ENCODE measurements around the gene CABLES1. TPM values are rescaled to one million over a fixed set of nuclear protein-coding genes. Genes with fewer than 3 reads are reported as not detected.
"Not testable (repeated sequence)": the region's sequence is repeated elsewhere in the genome, so short reads cannot be mapped to it uniquely, and the experiment has no call there.

CABLES1 gene
- polyA plus RNA-seq, 6 donors from 2014 or later: 0.10 to 0.63 (median 0.21) TPM; not detected in 2

DNA sequence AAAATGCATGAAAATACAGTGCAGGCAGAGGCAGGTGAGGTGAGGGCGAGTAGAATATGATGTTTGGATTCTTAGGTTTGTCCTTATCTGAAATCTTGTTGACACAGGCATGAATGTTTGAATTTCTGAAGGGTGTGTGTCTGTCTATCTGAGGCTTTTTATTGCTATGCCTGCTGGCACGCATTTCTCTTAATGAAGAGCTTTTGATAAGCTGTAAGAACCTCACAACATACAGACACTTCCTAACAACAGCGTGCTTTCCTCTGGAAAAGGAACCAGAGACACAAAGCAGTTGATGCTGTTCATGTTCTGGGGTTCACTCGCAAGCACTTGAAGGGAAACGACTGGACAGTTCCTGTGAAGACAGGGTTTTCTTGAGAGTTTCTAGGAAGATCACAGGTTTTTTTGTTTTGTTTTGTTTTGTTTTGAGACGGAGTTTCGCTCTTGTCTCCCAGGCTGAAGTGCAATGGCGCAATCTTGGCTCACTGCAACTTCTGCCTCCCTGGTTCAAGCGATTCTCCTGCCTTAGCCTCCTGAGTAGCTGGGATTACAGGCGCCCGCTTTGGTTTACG lies 33.3 kb upstream of the CABLES1 start:
- Mint-ChIP-seq H3K4me1 (peaks cover 0 to 5% (median 0%) of the 10 kb centered on the region in 3 donors), H3K27me3 (no peaks in the 10 kb centered on the region), H3K27ac (peak overlapping the region in 2 of 6 donors; percentile 41 to 49), H3K9me3 (no peaks in the 10 kb centered on the region), H3K36me3 (no peaks in the 10 kb centered on the region), H3K4me3 (no peak overlapping the region)
- ATAC-seq (ENCODE audit: low read depth in 2 of 2) (no peak), DNase-seq (no peak)

DNA sequence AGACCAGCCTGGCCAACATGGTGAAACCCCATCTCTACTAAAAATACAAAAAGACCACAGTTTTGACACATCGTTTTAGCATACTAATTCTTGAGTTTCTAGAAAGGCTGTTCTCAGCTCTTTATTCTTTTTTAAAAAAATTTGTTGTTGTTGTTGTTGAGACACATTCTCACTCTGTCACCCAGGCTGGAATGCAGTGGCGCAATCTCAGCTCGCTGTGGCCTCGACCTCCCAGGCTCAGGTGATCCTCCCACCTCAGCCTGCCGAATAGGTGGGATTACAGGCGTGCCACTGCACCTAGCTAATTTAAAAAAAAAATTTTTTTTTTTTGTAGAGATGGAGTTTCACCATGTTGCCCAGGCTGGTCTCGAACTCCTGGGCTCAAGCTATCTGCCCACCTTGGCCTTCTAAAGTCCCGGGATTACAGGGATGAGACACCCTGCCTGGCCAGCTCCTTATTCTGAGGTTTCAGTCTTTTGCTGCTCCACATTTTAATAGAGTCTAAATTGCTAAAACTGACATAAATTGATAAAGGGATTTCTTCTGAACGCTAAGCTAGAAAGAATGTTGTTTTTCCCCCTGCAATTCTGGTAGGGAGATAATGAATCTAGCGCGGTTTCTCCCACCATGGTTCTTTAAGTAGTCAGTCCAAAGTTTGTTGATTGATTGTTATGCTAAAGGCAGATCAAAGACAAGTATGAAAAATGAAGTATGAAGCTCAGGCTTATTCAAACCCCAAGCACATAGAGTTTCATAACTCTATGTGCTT lies 32.6 kb upstream of the CABLES1 start:
- peaks cover 0 to 6% (median 0%) of the 10 kb centered on the region in 3 donors for H3K4me1 Mint-ChIP-seq
- ATAC-seq (ENCODE audit: low read depth in 2 of 2) (no peak), DNase-seq (no peak)
- H3K36me3 Mint-ChIP-seq: no peaks in the 10 kb centered on the region
- no peak overlapping the region for H3K4me3 Mint-ChIP-seq
- no peak overlapping the region for H3K27ac Mint-ChIP-seq
- no peaks in the 10 kb centered on the region for H3K9me3 Mint-ChIP-seq
- H3K27me3 Mint-ChIP-seq: no peaks in the 10 kb centered on the region

GRCh38 chr18:23103449-23103848 lies 31.8 kb upstream of the CABLES1 start:
- H3K4me3 Mint-ChIP-seq: no peak overlapping the region
- no peaks in the 10 kb centered on the region for H3K9me3 Mint-ChIP-seq
- no peaks in the 10 kb centered on the region for H3K36me3 Mint-ChIP-seq
- H3K4me1 Mint-ChIP-seq: peaks cover 0 to 6% (median 0%) of the 10 kb centered on the region in 3 donors
- DNase-seq (no peak), ATAC-seq (ENCODE audit: low read depth in 2 of 2) (no peak)
- peak overlapping the region in 1 of 6 donors; percentile 39 for H3K27ac Mint-ChIP-seq
- no peaks in the 10 kb centered on the region for H3K27me3 Mint-ChIP-seq

DNA sequence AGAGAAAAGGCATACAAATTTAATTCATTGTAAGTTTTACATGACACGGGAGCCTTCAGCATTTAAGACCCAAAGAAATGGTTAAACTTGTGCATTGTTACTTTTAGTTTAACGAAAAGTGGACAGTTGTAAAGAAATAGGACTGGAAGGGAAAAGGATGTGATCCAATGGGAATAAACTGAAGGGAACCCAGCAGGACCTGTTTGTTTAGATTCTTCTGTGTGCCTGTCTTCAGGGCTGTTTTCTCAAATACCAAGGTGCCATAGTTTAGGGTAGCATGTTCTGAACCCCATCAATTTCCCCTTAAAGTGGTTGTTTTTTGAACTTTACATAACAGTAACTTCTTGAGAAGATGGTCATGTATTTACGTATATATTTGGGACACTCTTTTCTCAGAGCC lies 30.3 kb upstream of the CABLES1 start:
- Mint-ChIP-seq H3K36me3 (no peaks in the 10 kb centered on the region), H3K4me1 (peaks cover 0 to 6% (median 0%) of the 10 kb centered on the region in 3 donors), H3K4me3 (no peak overlapping the region)

DNA sequence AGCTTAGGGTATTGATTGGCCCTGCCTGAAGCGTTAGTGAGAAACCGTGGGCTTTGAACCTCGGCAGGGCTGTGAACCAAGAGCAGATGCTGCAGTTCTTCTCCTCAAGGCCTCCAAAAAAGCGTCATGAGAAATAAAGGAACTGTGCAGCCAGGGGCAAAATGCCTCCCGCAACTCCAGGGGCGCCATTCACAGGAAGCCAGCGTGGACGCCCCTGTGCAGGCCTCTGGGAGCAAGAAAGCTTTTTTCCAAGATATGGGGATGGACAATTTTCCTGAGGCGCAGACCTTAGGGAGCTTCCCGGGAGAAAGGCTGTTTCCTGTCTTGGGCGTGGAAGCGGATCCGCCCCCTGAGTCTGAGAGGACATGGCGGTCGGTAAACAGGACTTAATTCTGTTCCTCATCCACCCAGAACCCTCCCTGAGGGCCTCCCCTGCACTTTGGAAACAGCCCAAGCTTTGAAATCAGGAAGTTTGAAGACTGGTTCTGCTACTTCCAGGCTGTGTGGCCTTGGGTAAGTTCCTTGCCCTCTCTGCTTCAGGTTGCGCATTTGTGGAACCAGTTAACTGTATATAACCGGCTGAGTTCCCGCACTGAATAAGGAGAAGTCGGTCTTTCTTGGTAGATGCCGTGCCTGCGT lies 29.6 kb upstream of the CABLES1 start:
- Mint-ChIP-seq H3K27me3 (peaks cover 0 to 4% (median 0%) of the 10 kb centered on the region in 3 donors), H3K27ac (no peak overlapping the region), H3K36me3 (no peaks in the 10 kb centered on the region), H3K9me3 (no peaks in the 10 kb centered on the region), H3K4me3 (peak overlapping the region in 1 of 8 donors; percentile 18), H3K4me1 (peaks cover 0 to 6% (median 0%) of the 10 kb centered on the region in 3 donors)
- DNase-seq (no peak), ATAC-seq (ENCODE audit: low read depth in 2 of 2) (no peak)

More for the DNA sequence above, 30.3 kb upstream of the CABLES1 start:
- no peak for ATAC-seq (ENCODE audit: low read depth in 2 of 2)
- no peak for DNase-seq
- Mint-ChIP-seq H3K27ac (no peak overlapping the region), H3K9me3 (no peaks in the 10 kb centered on the region), H3K27me3 (peaks cover 0 to 4% (median 0%) of the 10 kb centered on the region in 3 donors)

DNA sequence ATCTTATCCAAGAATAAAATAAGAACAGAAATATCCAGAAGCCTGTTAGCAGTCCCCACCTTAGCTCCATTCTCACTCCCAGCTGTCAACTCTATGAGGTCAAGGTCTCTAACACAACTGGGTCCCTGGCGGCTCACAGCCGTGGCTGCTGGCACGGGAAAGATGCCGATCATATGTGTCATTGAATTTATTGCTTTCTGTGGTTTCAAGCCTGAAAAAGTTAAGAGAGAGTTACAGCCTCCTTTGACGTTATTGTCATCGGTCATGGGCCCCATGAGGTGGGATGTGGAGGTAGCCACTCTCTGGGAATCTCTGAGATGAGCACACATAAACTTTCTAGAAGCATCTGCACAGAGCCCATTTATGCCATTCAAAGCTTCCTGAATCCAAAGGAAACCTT lies 28.7 kb upstream of the CABLES1 start:
- DNase-seq: no peak
- no peaks in the 10 kb centered on the region for H3K36me3 Mint-ChIP-seq
- no peak overlapping the region for H3K4me3 Mint-ChIP-seq
- H3K27me3 Mint-ChIP-seq: peaks cover 0 to 4% (median 0%) of the 10 kb centered on the region in 3 donors
- peaks cover 0 to 3% (median 0%) of the 10 kb centered on the region in 7 donors for H3K9me3 Mint-ChIP-seq
- no peak for ATAC-seq (ENCODE audit: low read depth in 2 of 2)
- peaks cover 0 to 6% (median 0%) of the 10 kb centered on the region in 3 donors for H3K4me1 Mint-ChIP-seq
- H3K27ac Mint-ChIP-seq: peak overlapping the region in 2 of 6 donors; percentile 8 to 82

DNA sequence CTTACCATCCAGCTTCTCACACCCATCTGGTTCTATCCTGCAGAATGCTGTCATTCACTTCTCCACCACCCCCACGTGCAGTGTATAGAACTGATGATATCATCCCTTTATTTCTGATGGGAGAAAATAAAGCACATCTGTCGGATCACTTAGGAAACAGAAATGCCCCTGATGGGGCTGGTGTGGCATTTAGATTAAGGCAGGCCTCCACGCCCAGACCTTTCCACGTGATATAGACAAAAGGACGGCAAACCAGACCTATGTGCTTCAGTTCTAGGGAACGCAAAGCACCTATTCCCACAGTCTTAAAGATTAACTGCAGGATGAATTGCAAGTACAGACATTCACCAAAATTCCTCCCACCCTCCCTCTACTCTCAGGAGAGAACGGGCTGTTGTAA lies 27.6 kb upstream of the CABLES1 start:
- ATAC-seq (ENCODE audit: low read depth in 2 of 2): no peak
- Mint-ChIP-seq H3K36me3 (no peaks in the 10 kb centered on the region), H3K9me3 (peaks cover 0 to 5% (median 2%) of the 10 kb centered on the region in 7 donors), H3K27me3 (peaks cover 0 to 4% (median 0%) of the 10 kb centered on the region in 3 donors), H3K4me1 (peaks cover 0 to 6% (median 0%) of the 10 kb centered on the region in 3 donors), H3K4me3 (no peak overlapping the region), H3K27ac (no peak overlapping the region)
- no peak for DNase-seq

- Mint-ChIP-seq H3K27ac (no peak overlapping the region), H3K4me1 (peaks cover 0 to 6% (median 0%) of the 10 kb centered on the region in 3 donors), H3K4me3 (no peak overlapping the region), H3K27me3 (peaks cover 0 to 4% (median 0%) of the 10 kb centered on the region in 3 donors), H3K9me3 (peaks cover 0 to 5% (median 2%) of the 10 kb centered on the region in 7 donors), H3K36me3 (no peaks in the 10 kb centered on the region)
- DNase-seq (no peak), ATAC-seq (ENCODE audit: low read depth in 2 of 2) (no peak)
Observed at GRCh38 chr18:23108496-23108895, 26.8 kb upstream of the CABLES1 start.

- ATAC-seq (ENCODE audit: low read depth in 2 of 2); H3K27me3 Mint-ChIP-seq; H3K4me3 Mint-ChIP-seq; H3K36me3 Mint-ChIP-seq; H3K4me1 Mint-ChIP-seq; DNase-seq; H3K27ac Mint-ChIP-seq; H3K9me3 Mint-ChIP-seq: not testable (repeated sequence)
Observed at GRCh38 chr18:23109163-23109562, 26.1 kb upstream of the CABLES1 start.

GRCh38 chr18:23113576-23113975 lies 21.7 kb upstream of the CABLES1 start:
- DNase-seq (no peak), ATAC-seq (ENCODE audit: low read depth in 2 of 2) (no peak)
- peaks cover 0 to 22% (median 11%) of the 10 kb centered on the region in 3 donors for H3K27me3 Mint-ChIP-seq
- no peak overlapping the region for H3K4me3 Mint-ChIP-seq
- peaks cover 0 to 5% (median 2%) of the 10 kb centered on the region in 7 donors for H3K9me3 Mint-ChIP-seq
- H3K36me3 Mint-ChIP-seq: no peaks in the 10 kb centered on the region
- peaks cover 0 to 10% (median 0%) of the 10 kb centered on the region in 3 donors for H3K4me1 Mint-ChIP-seq
- no peak overlapping the region for H3K27ac Mint-ChIP-seq

- ATAC-seq (ENCODE audit: low read depth in 2 of 2) (no peak), DNase-seq (no peak)
- peaks cover 0 to 10% (median 0%) of the 10 kb centered on the region in 3 donors for H3K4me1 Mint-ChIP-seq
- H3K4me3 Mint-ChIP-seq: peak overlapping the region in 1 of 8 donors; percentile 40
- H3K9me3 Mint-ChIP-seq: peaks cover 0 to 5% (median 2%) of the 10 kb centered on the region in 7 donors
- peaks cover 4 to 22% (median 7%) of the 10 kb centered on the region in 3 donors for H3K27me3 Mint-ChIP-seq
- H3K27ac Mint-ChIP-seq: peak overlapping the region in 1 of 6 donors; percentile 21
- no peaks in the 10 kb centered on the region for H3K36me3 Mint-ChIP-seq
Observed at GRCh38 chr18:23114171-23114881, 21.0 kb upstream of the CABLES1 start.

- no peak overlapping the region for H3K27ac Mint-ChIP-seq
- H3K27me3 Mint-ChIP-seq: peaks cover 6 to 22% (median 7%) of the 10 kb centered on the region in 3 donors
- no peak overlapping the region for H3K4me3 Mint-ChIP-seq
- H3K9me3 Mint-ChIP-seq: peaks cover 0 to 5% (median 2%) of the 10 kb centered on the region in 7 donors
- ATAC-seq (ENCODE audit: low read depth in 2 of 2) (no peak), DNase-seq (no peak)
- no peaks in the 10 kb centered on the region for H3K36me3 Mint-ChIP-seq
- H3K4me1 Mint-ChIP-seq: peaks cover 0 to 10% (median 0%) of the 10 kb centered on the region in 3 donors
Observed at GRCh38 chr18:23114911-23115310, 20.4 kb upstream of the CABLES1 start.

- Mint-ChIP-seq H3K27me3 (peaks cover 6 to 22% (median 7%) of the 10 kb centered on the region in 3 donors), H3K27ac (no peak overlapping the region)
Observed at GRCh38 chr18:23115683-23116096, 19.6 kb upstream of the CABLES1 start.

More at GRCh38 chr18:23115683-23116096, 19.6 kb upstream of the CABLES1 start:
- H3K4me3 Mint-ChIP-seq: no peak overlapping the region
- DNase-seq (no peak), ATAC-seq (ENCODE audit: low read depth in 2 of 2) (no peak)
- H3K9me3 Mint-ChIP-seq: peaks cover 0 to 5% (median 2%) of the 10 kb centered on the region in 7 donors
- peaks cover 0 to 10% (median 0%) of the 10 kb centered on the region in 3 donors for H3K4me1 Mint-ChIP-seq
- H3K36me3 Mint-ChIP-seq: no peaks in the 10 kb centered on the region
